C4-2B (cell line): ENCODE measurements around the gene TRPV6.

Experiments used
- H3K27ac ChIP-seq: fragments of 450-650 bp; 2 replicates; pipeline ENCODE4 v1.5.1; 2017
- ZFX ChIP-seq: fragments of 450-650 bp; IDR thresholded peaks from 2 replicates; pipeline ENCODE4 v1.6.1; 2017
- TF ChIP-seq, protein P1 (sequence below): fragments of 450-650 bp; conservative IDR thresholded peaks from 2 replicates; pipeline ENCODE4 v1.5.1; 2017; ENCODE audit warnings: mild to moderate bottlenecking

Gene TRPV6

DNA sequence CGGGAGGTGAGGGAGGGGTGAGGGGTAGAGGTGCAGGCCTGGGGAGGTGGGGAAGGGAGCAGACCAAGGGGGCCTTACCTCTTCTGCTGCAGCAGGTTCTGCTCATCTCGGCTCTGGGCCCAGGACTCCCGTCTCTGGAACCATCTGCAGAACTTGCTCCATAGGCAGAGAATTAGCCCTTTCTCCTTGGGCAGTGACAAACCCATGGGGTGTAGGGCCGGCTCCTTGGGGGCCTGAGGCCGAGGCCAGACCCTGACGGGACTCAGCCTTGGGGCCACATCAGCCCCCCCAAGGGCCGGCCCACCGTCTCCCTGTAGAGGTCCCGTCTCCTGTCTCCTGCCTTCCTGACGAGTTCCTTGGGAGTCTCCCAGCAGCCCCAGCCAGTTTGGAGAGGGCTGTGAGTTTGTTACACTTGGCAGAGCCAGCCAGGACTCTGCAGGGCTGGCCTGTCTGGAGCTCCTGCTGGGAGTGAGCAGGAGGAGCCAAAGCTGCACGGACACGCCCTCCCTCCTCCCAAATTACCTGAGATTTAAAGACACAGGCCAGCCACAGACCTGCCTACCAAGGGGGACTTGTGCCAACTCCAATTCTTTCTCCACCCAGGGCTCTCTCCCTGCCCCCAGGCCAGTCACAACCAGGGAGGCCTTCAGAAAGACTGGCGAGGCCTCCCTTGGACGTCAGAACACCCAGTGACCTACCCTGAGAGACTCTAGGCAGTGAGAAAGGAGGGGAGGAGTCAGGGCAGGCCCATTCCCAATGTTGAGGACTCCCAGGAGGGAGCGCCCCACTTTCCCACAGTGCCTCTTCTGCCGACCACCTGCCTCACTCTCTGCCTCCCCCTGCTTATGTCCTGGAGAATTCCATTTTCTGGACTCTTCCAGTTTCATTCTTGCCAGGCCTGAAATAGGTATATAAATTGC lies at the start of gene TRPV6:
TRPV6 (minus strand) TSS at position 435 of the 920 bp plus-strand sequence.
- peak within 1 kb of the TSS; percentile 81 for H3K27ac ChIP-seq
- TF ChIP-seq ZFX = no peak
- TF ChIP-seq, protein P1, sequence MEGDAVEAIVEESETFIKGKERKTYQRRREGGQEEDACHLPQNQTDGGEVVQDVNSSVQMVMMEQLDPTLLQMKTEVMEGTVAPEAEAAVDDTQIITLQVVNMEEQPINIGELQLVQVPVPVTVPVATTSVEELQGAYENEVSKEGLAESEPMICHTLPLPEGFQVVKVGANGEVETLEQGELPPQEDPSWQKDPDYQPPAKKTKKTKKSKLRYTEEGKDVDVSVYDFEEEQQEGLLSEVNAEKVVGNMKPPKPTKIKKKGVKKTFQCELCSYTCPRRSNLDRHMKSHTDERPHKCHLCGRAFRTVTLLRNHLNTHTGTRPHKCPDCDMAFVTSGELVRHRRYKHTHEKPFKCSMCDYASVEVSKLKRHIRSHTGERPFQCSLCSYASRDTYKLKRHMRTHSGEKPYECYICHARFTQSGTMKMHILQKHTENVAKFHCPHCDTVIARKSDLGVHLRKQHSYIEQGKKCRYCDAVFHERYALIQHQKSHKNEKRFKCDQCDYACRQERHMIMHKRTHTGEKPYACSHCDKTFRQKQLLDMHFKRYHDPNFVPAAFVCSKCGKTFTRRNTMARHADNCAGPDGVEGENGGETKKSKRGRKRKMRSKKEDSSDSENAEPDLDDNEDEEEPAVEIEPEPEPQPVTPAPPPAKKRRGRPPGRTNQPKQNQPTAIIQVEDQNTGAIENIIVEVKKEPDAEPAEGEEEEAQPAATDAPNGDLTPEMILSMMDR = no peak

GRCh38 chr7:142934056-142934455 lies 48.5 kb upstream of the TRPV6 start:
- TF ChIP-seq, protein P1 = no peak
- H3K27ac ChIP-seq = no peak overlapping the region

GRCh38 chr7:142933624-142934023 lies 48.1 kb upstream of the TRPV6 start, which contains the start of gene TRPV5:
TRPV5 (minus strand) TSS chr7:142933746; CDS start chr7:142933459, 287 bp downstream.
- H3K27ac ChIP-seq = no peak within 1 kb of the TSS
- TF ChIP-seq, protein P1 = no peak
- no peak for TF ChIP-seq ZFX

- TF ChIP-seq, protein P1 = no peak
- TF ChIP-seq ZFX = no peak
- H3K27ac ChIP-seq = no peak overlapping the region
Measured at GRCh38 chr7:142933092-142933475, 47.5 kb upstream of the TRPV6 start.

DNA sequence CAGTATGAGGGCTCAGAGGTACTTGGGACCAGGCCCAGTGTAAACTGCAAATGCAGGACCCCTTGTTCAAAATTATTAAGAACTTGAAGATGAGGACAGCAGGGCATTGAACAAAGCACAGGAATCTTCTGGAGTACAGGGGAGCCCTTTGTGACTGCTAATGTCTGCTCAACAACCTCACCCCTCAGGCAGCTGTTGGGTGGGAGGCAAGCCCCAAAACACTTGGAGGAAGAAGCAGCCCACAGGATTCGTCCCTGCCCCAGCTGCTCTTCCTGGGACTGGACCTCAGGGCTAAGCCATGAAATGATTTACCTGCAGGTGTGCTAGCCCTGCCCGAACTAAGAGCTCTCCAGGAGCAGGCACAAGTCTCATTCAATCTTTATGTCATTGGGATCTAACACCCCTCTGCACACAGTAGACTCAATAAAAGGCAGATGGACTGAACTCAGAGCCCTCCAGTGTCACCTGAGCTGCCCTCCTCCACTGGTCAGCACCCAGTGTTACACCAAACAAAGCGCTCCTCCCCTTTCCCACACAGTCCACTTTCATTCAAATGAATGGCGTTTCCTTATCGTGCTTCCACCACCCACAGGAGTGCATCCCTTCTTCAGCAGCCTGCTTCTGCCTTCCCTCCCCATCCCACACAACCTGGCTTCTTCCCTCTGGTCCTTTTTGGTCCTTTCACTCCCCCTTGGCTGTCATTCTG lies 47.0 kb upstream of the TRPV6 start:
- no peak overlapping the region for H3K27ac ChIP-seq
- TF ChIP-seq, protein P1 = no peak
- no peak for TF ChIP-seq ZFX

DNA sequence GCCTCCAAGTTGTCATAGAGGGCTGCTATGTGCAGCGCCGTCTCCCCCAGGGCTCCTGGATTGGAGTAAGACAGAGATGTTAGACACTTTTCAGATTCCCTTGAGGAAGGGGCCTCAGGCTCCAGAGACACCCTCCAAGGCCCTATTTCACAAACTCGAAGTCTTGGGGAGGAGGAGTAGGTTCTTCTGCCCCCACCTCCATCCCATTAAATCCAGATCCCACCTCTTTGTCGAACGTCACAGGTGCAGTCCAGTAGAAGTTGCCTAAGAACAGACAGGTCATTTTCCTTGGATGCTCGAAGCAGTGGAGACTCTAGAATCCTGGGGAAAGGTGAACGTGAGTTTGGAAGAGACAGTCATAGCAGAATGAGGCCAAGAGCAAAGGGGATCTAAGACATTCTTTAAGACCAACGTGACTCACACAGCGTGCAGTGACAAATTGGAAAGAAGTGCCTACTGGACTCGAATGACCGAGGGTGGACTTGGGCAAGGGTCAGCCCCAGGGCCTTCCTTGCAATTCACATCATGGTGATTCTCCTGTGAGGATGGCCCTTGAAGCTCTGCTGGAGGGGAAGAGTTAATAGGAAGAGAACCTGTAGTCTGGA lies 44.7 kb upstream of the TRPV6 start:
- TF ChIP-seq ZFX = no peak
- TF ChIP-seq, protein P1 = no peak

More for the DNA sequence above, 44.7 kb upstream of the TRPV6 start:
- no peak overlapping the region for H3K27ac ChIP-seq
